ENCODE results near the gene SULT4A1.

- TF ChIP-seq POLR2A (IDR thresholded peaks at IDR 0.05) (no peak), CTCF (IDR thresholded peaks at IDR 0.05 in 8 of 11, conservative IDR thresholded peaks at IDR 0.05 in 3 of 11) (no peak)
These were observed 43.4 kb upstream of the SULT4A1 start for GRCh38 chr22:43905681-43906080.

Data from spleen (tissue), 7 donors.